Activated naive CD4-positive, alpha-beta T cell treated with anti-CD3 and anti-CD28 coated beads, Interleukin-2, amount 10 ng/mL, durations not matched to agents 7 days and 5 days (primary cell): ENCODE measurements around the gene SLC3A2.

ENCODE experiments used
- CTCF ChIA-PET: fragments of 350-600 bp; sonication (Branson Sonifier 250); formaldehyde crosslinking; loops from one replicate; lab custom pipeline; 2021; ENCODE audit warnings: antibody characterized with exemption; lab: Charles Lee
- DNase-seq: peaks from one replicate; pipeline ENCODE4 v3.0.0-alpha.2; 2020
- H3K27ac Mint-ChIP-seq: one replicate; pipeline ENCODE4 v1.8.0; 2021; ENCODE audit warnings: mild to moderate bottlenecking, moderate library complexity, mixed read lengths
- H3K27me3 Mint-ChIP-seq: one replicate; pipeline ENCODE4 v1.8.0; 2021; ENCODE audit warnings: mild to moderate bottlenecking, mixed read lengths
- H3K36me3 Mint-ChIP-seq: one replicate; pipeline ENCODE4 v1.8.0; 2021; ENCODE audit warnings: mixed read lengths
- H3K4me1 Mint-ChIP-seq: one replicate; pipeline ENCODE4 v1.8.0; 2021; ENCODE audit warnings: mixed read lengths
- H3K4me3 Mint-ChIP-seq: one replicate; pipeline ENCODE4 v1.8.0; 2021; ENCODE audit warnings: mild to moderate bottlenecking, moderate library complexity, mixed read lengths
- H3K9me3 Mint-ChIP-seq: one replicate; pipeline ENCODE4 v1.8.0; 2021; ENCODE audit warnings: mixed read lengths

SLC3A2 gene

GRCh38 chr11:62918531-62918930 lies 37.8 kb downstream of the SLC3A2 start:
- DNase-seq, result no peak
- peaks cover 65% of the 10 kb centered on the region for H3K27me3 Mint-ChIP-seq
- no peaks in the 10 kb centered on the region for H3K36me3 Mint-ChIP-seq
- CTCF ChIA-PET, result interaction anchor here (1.3 to 3.9 kb wide), 3 partner anchors 10 to 104 kb away, joined by 3 to 20 read pairs (median 14); no protein-coding TSS in a partner anchor
- peaks cover 6% of the 10 kb centered on the region for H3K4me1 Mint-ChIP-seq
- no peak overlapping the region for H3K27ac Mint-ChIP-seq
- no peak overlapping the region for H3K4me3 Mint-ChIP-seq
- no peaks in the 10 kb centered on the region for H3K9me3 Mint-ChIP-seq

- H3K27me3 Mint-ChIP-seq, result peaks cover 75% of the 10 kb centered on the region
- CTCF ChIA-PET, result interaction anchor here (0.5 to 3.9 kb wide), 5 partner anchors 11 to 168 kb away, joined by 3 to 20 read pairs (median 3); no protein-coding TSS in a partner anchor
- H3K4me1 Mint-ChIP-seq, result peaks cover 11% of the 10 kb centered on the region
- no peak overlapping the region for H3K4me3 Mint-ChIP-seq
- no peak overlapping the region for H3K27ac Mint-ChIP-seq
- no peak for DNase-seq
- no peaks in the 10 kb centered on the region for H3K36me3 Mint-ChIP-seq
- H3K9me3 Mint-ChIP-seq, result no peaks in the 10 kb centered on the region
Measured at GRCh38 chr11:62919476-62919875, 38.8 kb downstream of the SLC3A2 start.

- CTCF ChIA-PET, result interaction anchor here (0.6 to 4.9 kb wide), 5 partner anchors 11 to 168 kb away, joined by 3 to 23 read pairs (median 14); no protein-coding TSS in a partner anchor
- H3K4me1 Mint-ChIP-seq, result peaks cover 11% of the 10 kb centered on the region
- H3K4me3 Mint-ChIP-seq, result no peak overlapping the region
- no peak overlapping the region for H3K27ac Mint-ChIP-seq
- no peaks in the 10 kb centered on the region for H3K9me3 Mint-ChIP-seq
- no peaks in the 10 kb centered on the region for H3K36me3 Mint-ChIP-seq
- peak; percentile 10 for DNase-seq
- H3K27me3 Mint-ChIP-seq, result peaks cover 81% of the 10 kb centered on the region
Measured at GRCh38 chr11:62919898-62920640, 39.4 kb downstream of the SLC3A2 start.

- CTCF ChIA-PET, result interaction anchor here (1.0 to 4.9 kb wide), 2 partner anchors 10 to 15 kb away, joined by 3 to 23 read pairs; no protein-coding TSS in a partner anchor
- Mint-ChIP-seq H3K36me3 (peaks cover 2% of the 10 kb centered on the region), H3K27ac (no peak within 1 kb of the TSS), H3K9me3 (no peaks in the 10 kb centered on the region), H3K4me1 (peaks cover 21% of the 10 kb centered on the region), H3K4me3 (no peak within 1 kb of the TSS), H3K27me3 (peaks cover 92% of the 10 kb centered on the region)
- DNase-seq, result no peak
Measured at GRCh38 chr11:62921201-62921572, 40.5 kb downstream of the SLC3A2 start, which contains the start of gene CHRM1. CHRM1 (minus strand) TSS chr11:62921363; CDS start chr11:62911100, 10,263 bp downstream.

- Mint-ChIP-seq H3K27ac (no peak overlapping the region), H3K4me3 (no peak overlapping the region), H3K27me3 (peaks cover 96% of the 10 kb centered on the region), H3K4me1 (peaks cover 23% of the 10 kb centered on the region), H3K9me3 (no peaks in the 10 kb centered on the region), H3K36me3 (peaks cover 2% of the 10 kb centered on the region)
- CTCF ChIA-PET, result interaction anchor here (1.0 to 4.9 kb wide), 2 partner anchors 10 to 15 kb away, joined by 3 to 23 read pairs; no protein-coding TSS in a partner anchor
- no peak for DNase-seq
Measured at GRCh38 chr11:62921573-62922188, 41.0 kb downstream of the SLC3A2 start.

- H3K9me3 Mint-ChIP-seq, result no peaks in the 10 kb centered on the region
- peaks cover 96% of the 10 kb centered on the region for H3K27me3 Mint-ChIP-seq
- peak; percentile 14 for DNase-seq
- CTCF ChIA-PET, result interaction anchor here (0.7 to 4.9 kb wide), 3 partner anchors 9 to 101 kb away, joined by 3 to 23 read pairs (median 3); no protein-coding TSS in a partner anchor
- H3K27ac Mint-ChIP-seq, result no peak overlapping the region
- no peak overlapping the region for H3K4me3 Mint-ChIP-seq
- peaks cover 2% of the 10 kb centered on the region for H3K36me3 Mint-ChIP-seq
- H3K4me1 Mint-ChIP-seq, result peaks cover 23% of the 10 kb centered on the region
Measured at GRCh38 chr11:62922189-62922589, 41.5 kb downstream of the SLC3A2 start.

- CTCF ChIA-PET, result interaction anchor here (0.7 to 4.9 kb wide), 2 partner anchors 16 to 100 kb away, joined by 3 to 23 read pairs; no protein-coding TSS in a partner anchor
- Mint-ChIP-seq H3K4me1 (peaks cover 23% of the 10 kb centered on the region), H3K27me3 (peaks cover 100% of the 10 kb centered on the region), H3K9me3 (no peaks in the 10 kb centered on the region), H3K4me3 (no peak overlapping the region), H3K27ac (no peak overlapping the region), H3K36me3 (peaks cover 2% of the 10 kb centered on the region)
- DNase-seq, result peak; percentile 29
Measured at GRCh38 chr11:62922653-62923431, 42.1 kb downstream of the SLC3A2 start.

- peaks cover 100% of the 10 kb centered on the region for H3K27me3 Mint-ChIP-seq
- H3K27ac Mint-ChIP-seq, result peak overlapping the region; percentile 19
- peak overlapping the region; percentile 15 for H3K4me3 Mint-ChIP-seq
- peaks cover 2% of the 10 kb centered on the region for H3K36me3 Mint-ChIP-seq
- CTCF ChIA-PET, result interaction anchor here (0.8 to 4.9 kb wide), 2 partner anchors 17 to 21 kb away, joined by 3 to 23 read pairs; no protein-coding TSS in a partner anchor
- peaks cover 23% of the 10 kb centered on the region for H3K4me1 Mint-ChIP-seq
- no peaks in the 10 kb centered on the region for H3K9me3 Mint-ChIP-seq
- peak; percentile 45 for DNase-seq
Measured at GRCh38 chr11:62923601-62924411, 43.1 kb downstream of the SLC3A2 start.

- H3K9me3 Mint-ChIP-seq, result no peaks in the 10 kb centered on the region
- H3K4me1 Mint-ChIP-seq, result peaks cover 23% of the 10 kb centered on the region
- H3K27ac Mint-ChIP-seq, result peak overlapping the region; percentile 55
- H3K36me3 Mint-ChIP-seq, result peaks cover 2% of the 10 kb centered on the region
- H3K4me3 Mint-ChIP-seq, result no peak overlapping the region
- CTCF ChIA-PET, result interaction anchor here (4.9 kb wide), 1 partner anchor 19 kb away, joined by 23 read pairs; no protein-coding TSS in a partner anchor
- peaks cover 100% of the 10 kb centered on the region for H3K27me3 Mint-ChIP-seq
- DNase-seq, result no peak
Measured at GRCh38 chr11:62925308-62925707, 44.6 kb downstream of the SLC3A2 start.

- CTCF ChIA-PET, result interaction anchor here (0.7 kb wide), 1 partner anchor 19 kb away, joined by 4 read pairs; no protein-coding TSS in a partner anchor
- Mint-ChIP-seq H3K4me1 (peaks cover 23% of the 10 kb centered on the region), H3K4me3 (no peak overlapping the region), H3K36me3 (peaks cover 2% of the 10 kb centered on the region), H3K27me3 (peaks cover 100% of the 10 kb centered on the region), H3K9me3 (no peaks in the 10 kb centered on the region), H3K27ac (peak overlapping the region; percentile 55)
- no peak for DNase-seq
Measured at GRCh38 chr11:62925745-62926679, 45.3 kb downstream of the SLC3A2 start.

GRCh38 chr11:62926680-62927455 lies 46.2 kb downstream of the SLC3A2 start:
- CTCF ChIA-PET, result interaction anchor here (1.6 kb wide), 1 partner anchor 20 kb away, joined by 8 read pairs; no protein-coding TSS in a partner anchor
- Mint-ChIP-seq H3K36me3 (peaks cover 2% of the 10 kb centered on the region), H3K4me1 (peaks cover 23% of the 10 kb centered on the region), H3K27ac (no peak overlapping the region), H3K4me3 (no peak overlapping the region), H3K9me3 (no peaks in the 10 kb centered on the region), H3K27me3 (peaks cover 100% of the 10 kb centered on the region)
- no peak for DNase-seq
